Measurements from ENCODE around the gene ELAVL1. TPM values are rescaled to one million over a fixed set of nuclear protein-coding genes. Genes with fewer than 3 reads are reported as not detected.

Gene ELAVL1
- polyA plus RNA-seq, 1 experiment = 44.7 TPM

GRCh38 chr19:7914598-7915045 lies 90.8 kb downstream of the ELAVL1 start, which contains the start of gene TGFBR3L:
TSS of gene TGFBR3L (plus strand) at chr19:7914830.
- ChIA-PET CTCF (no interaction called here), POLR2A (interaction anchor here (3.9 kb wide), 1 partner anchor 11 kb away, joined by 16 read pairs; the partner anchor contains the start of gene MAP2K7)
- H3K4me3 ChIP-seq (ENCODE audit: low read depth, low read length) = no peak within 1 kb of the TSS

GRCh38 chr19:7914099-7914498 lies 91.3 kb downstream of the ELAVL1 start:
- ChIA-PET CTCF (no interaction called here), POLR2A (interaction anchor here (3.9 kb wide), 1 partner anchor 11 kb away, joined by 16 read pairs; the partner anchor contains the start of gene MAP2K7)
- H3K27ac ChIP-seq (ENCODE audit: low read depth, low read length) = no peak overlapping the region
- no peak overlapping the region for H3K4me3 ChIP-seq (ENCODE audit: low read depth, low read length)
- TF ChIP-seq, protein P1, sequence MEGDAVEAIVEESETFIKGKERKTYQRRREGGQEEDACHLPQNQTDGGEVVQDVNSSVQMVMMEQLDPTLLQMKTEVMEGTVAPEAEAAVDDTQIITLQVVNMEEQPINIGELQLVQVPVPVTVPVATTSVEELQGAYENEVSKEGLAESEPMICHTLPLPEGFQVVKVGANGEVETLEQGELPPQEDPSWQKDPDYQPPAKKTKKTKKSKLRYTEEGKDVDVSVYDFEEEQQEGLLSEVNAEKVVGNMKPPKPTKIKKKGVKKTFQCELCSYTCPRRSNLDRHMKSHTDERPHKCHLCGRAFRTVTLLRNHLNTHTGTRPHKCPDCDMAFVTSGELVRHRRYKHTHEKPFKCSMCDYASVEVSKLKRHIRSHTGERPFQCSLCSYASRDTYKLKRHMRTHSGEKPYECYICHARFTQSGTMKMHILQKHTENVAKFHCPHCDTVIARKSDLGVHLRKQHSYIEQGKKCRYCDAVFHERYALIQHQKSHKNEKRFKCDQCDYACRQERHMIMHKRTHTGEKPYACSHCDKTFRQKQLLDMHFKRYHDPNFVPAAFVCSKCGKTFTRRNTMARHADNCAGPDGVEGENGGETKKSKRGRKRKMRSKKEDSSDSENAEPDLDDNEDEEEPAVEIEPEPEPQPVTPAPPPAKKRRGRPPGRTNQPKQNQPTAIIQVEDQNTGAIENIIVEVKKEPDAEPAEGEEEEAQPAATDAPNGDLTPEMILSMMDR (IDR thresholded peaks at IDR 0.05; ENCODE audit: low read depth, low read length) = no peak
- no peaks in the 10 kb centered on the region; the same call in 1 of the 2 replicates for H3K9me3 ChIP-seq (ENCODE audit: control insufficient read depth, insufficient read depth, low read length)
- no peak for DNase-seq (ENCODE audit: low read depth, low spot score)
- H3K27me3 ChIP-seq (ENCODE audit: control insufficient read depth, insufficient read depth, low read length) = peaks cover 7% of the 10 kb centered on the region

More at GRCh38 chr19:7914598-7915045, 90.8 kb downstream of the ELAVL1 start, which contains the start of gene TGFBR3L:
- H3K27ac ChIP-seq (ENCODE audit: low read depth, low read length) = no peak within 1 kb of the TSS
- TF ChIP-seq, protein P1 (IDR thresholded peaks at IDR 0.05; ENCODE audit: low read depth, low read length) = no peak
- no peak for DNase-seq (ENCODE audit: low read depth, low spot score)
- no peaks in the 10 kb centered on the region; the same call in 1 of the 2 replicates for H3K9me3 ChIP-seq (ENCODE audit: control insufficient read depth, insufficient read depth, low read length)
- peaks cover 7% of the 10 kb centered on the region for H3K27me3 ChIP-seq (ENCODE audit: control insufficient read depth, insufficient read depth, low read length)

GRCh38 chr19:7913652-7914051 lies 91.8 kb downstream of the ELAVL1 start:
- TF ChIP-seq, protein P1 (IDR thresholded peaks at IDR 0.05; ENCODE audit: low read depth, low read length) = no peak
- Histone ChIP-seq H3K27ac (ENCODE audit: low read depth, low read length) (no peak overlapping the region), H3K27me3 (ENCODE audit: control insufficient read depth, insufficient read depth, low read length) (peaks cover 7% of the 10 kb centered on the region), H3K4me3 (ENCODE audit: low read depth, low read length) (no peak overlapping the region), H3K9me3 (ENCODE audit: control insufficient read depth, insufficient read depth, low read length) (no peaks in the 10 kb centered on the region; the same call in 1 of the 2 replicates)
- CTCF ChIA-PET = no interaction called here
- DNase-seq (ENCODE audit: low read depth, low spot score) = no peak
- POLR2A ChIA-PET = no interaction called here

DNA sequence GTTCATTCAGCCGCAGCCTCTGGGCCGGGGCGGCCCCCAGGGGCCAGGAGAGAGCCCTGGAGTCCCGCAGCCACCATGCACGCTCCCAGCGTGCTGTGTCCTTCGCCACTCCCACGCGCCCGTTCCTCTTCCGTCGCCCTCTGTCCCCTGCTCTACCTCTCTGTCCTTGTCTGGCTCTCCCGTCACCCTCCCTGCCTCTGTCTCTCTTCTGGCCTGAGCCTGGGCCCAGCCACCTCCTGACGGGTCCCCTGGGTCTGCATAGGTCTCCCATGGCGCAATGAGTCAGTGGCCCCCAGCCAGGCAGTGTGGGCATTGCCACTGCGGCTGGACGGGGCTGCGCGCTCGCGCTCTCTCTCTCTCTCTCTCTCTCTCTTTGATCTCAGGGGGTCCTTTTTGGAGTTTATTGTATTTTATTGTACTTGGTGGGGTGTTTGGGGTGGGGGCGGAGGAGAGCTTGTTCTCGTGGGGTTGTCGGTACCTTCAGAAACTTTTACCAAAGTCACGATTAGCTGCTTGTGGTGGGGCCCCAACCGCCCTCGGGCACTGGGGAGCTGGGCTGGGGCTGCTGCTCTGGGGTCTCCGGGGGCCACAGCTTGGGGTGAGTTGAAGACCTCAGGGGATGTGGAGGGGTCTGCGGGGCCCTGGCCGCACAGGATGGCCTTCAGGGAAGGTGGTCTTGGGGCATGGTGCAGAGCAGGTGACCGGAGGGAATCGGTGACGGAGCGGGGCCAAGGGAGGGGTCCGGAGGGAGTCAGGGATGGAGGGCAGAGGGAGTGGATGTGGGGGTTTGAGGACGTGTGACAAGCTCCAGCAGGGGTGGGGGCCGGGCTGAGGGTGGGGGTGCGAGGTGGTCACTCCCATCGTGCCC lies 92.5 kb downstream of the ELAVL1 start:
- POLR2A ChIA-PET = no interaction called here
- Histone ChIP-seq H3K27me3 (ENCODE audit: control insufficient read depth, insufficient read depth, low read length) (peaks cover 7% of the 10 kb centered on the region), H3K27ac (ENCODE audit: low read depth, low read length) (no peak overlapping the region), H3K4me3 (ENCODE audit: low read depth, low read length) (no peak overlapping the region), H3K9me3 (ENCODE audit: control insufficient read depth, insufficient read depth, low read length) (no peaks in the 10 kb centered on the region; the same call in 1 of the 2 replicates)
- CTCF ChIA-PET = no interaction called here
- no peak for DNase-seq (ENCODE audit: low read depth, low spot score)
- TF ChIP-seq, protein P1 (IDR thresholded peaks at IDR 0.05; ENCODE audit: low read depth, low read length) = no peak
